Articular chondrocyte of knee joint (primary cell): Measurements from ENCODE around the gene TMEM117. TPM values are rescaled to one million over a fixed set of nuclear protein-coding genes. Genes with fewer than 3 reads are reported as not detected.

Source experiments
- total RNA-seq: library from RNA; depleted of rRNA; stranded (reverse); fragments of >200 nt; gene quantifications from 2 replicates; pipeline ENCODE4 v1.2.3, GENCODE V29; 2012

TMEM117 gene
- 13.7 and 14.5 TPM in 2 replicates for total RNA-seq

GRCh38 chr12:43835656-43836474, at the start of gene TMEM117:
Gene TMEM117 (plus strand): TSS chr12:43836081.

GRCh38 chr12:43805860-43806736, 29.8 kb upstream of the TMEM117 start, which contains the start of gene TWF1:
Gene TWF1 (minus strand): TSS chr12:43806317. CDS start chr12:43806245, 72 bp downstream.

Other genes starting within 250 kb of the TMEM117 start
- 30.8 and 36.5 TPM in 2 replicates for gene PUS7L, start 77.3 kb upstream of the TMEM117 start, total RNA-seq
- 34.9 and 42.3 TPM in 2 replicates for gene IRAK4, start 77.1 kb upstream of the TMEM117 start, total RNA-seq
- 237 and 260 TPM in 2 replicates for gene TWF1, start 29.8 kb upstream of the TMEM117 start, total RNA-seq